ENCODE measurements around the gene FBXW12.

DNA sequence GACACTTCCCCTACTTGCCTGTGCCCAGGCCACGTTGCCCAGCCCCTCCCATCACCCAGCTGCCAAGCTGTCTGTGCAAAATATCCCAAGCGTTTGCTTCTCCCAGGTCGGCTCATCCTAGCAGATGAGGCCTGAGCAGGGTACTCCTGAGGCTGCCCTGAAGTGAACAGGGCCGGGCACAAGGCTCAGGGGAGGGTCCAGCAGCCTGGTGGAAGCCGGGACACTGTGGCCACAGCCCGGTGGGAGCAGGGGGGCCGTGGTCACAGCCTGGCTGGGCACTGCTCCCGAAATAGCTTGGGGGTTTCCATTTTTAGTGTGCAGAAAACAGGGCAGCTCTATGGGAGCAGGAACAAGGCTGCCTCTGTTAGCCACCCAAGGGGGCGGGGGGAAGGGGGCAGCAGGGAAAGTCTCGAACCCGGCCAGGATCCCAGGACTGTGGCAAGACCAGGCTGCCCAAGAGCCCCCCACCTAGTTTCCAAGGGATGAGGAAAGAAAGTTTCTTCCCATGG is 54.4 kb downstream of the FBXW12 start:
- TF ChIP-seq, protein P1, sequence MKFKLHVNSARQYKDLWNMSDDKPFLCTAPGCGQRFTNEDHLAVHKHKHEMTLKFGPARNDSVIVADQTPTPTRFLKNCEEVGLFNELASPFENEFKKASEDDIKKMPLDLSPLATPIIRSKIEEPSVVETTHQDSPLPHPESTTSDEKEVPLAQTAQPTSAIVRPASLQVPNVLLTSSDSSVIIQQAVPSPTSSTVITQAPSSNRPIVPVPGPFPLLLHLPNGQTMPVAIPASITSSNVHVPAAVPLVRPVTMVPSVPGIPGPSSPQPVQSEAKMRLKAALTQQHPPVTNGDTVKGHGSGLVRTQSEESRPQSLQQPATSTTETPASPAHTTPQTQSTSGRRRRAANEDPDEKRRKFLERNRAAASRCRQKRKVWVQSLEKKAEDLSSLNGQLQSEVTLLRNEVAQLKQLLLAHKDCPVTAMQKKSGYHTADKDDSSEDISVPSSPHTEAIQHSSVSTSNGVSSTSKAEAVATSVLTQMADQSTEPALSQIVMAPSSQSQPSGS (tag by site-specific recombination; IDR thresholded peaks at IDR 0.05; ENCODE audit: low read depth): no peak
- TF ChIP-seq CTCF (tag by site-specific recombination; IDR thresholded peaks at IDR 0.05) (no peak), ZFP3 (tag by site-specific recombination; IDR thresholded peaks at IDR 0.05; ENCODE audit: low read depth) (no peak), ZNF114 (tag by site-specific recombination; IDR thresholded peaks at IDR 0.05) (no peak), ZNF530 (tag by site-specific recombination; IDR thresholded peaks at IDR 0.05; ENCODE audit: low read depth) (no peak), ZNF37A (tag by site-specific recombination; IDR thresholded peaks at IDR 0.05) (no peak), ZNF510 (tag by site-specific recombination; IDR thresholded peaks at IDR 0.05; ENCODE audit: insufficient replicate concordance) (no peak), ZNF335 (tag by site-specific recombination; conservative IDR thresholded peaks at IDR 0.05) (no peak), ZNF600 (tag by site-specific recombination; IDR thresholded peaks at IDR 0.05) (no peak)
- TF ChIP-seq, protein P2, sequence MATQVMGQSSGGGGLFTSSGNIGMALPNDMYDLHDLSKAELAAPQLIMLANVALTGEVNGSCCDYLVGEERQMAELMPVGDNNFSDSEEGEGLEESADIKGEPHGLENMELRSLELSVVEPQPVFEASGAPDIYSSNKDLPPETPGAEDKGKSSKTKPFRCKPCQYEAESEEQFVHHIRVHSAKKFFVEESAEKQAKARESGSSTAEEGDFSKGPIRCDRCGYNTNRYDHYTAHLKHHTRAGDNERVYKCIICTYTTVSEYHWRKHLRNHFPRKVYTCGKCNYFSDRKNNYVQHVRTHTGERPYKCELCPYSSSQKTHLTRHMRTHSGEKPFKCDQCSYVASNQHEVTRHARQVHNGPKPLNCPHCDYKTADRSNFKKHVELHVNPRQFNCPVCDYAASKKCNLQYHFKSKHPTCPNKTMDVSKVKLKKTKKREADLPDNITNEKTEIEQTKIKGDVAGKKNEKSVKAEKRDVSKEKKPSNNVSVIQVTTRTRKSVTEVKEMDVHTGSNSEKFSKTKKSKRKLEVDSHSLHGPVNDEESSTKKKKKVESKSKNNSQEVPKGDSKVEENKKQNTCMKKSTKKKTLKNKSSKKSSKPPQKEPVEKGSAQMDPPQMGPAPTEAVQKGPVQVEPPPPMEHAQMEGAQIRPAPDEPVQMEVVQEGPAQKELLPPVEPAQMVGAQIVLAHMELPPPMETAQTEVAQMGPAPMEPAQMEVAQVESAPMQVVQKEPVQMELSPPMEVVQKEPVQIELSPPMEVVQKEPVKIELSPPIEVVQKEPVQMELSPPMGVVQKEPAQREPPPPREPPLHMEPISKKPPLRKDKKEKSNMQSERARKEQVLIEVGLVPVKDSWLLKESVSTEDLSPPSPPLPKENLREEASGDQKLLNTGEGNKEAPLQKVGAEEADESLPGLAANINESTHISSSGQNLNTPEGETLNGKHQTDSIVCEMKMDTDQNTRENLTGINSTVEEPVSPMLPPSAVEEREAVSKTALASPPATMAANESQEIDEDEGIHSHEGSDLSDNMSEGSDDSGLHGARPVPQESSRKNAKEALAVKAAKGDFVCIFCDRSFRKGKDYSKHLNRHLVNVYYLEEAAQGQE (tag by site-specific recombination; IDR thresholded peaks at IDR 0.05): no peak
- TF ChIP-seq, protein P3, sequence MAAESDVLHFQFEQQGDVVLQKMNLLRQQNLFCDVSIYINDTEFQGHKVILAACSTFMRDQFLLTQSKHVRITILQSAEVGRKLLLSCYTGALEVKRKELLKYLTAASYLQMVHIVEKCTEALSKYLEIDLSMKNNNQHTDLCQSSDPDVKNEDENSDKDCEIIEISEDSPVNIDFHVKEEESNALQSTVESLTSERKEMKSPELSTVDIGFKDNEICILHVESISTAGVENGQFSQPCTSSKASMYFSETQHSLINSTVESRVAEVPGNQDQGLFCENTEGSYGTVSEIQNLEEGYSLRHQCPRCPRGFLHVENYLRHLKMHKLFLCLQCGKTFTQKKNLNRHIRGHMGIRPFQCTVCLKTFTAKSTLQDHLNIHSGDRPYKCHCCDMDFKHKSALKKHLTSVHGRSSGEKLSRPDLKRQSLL (tag by site-specific recombination; IDR thresholded peaks at IDR 0.05): no peak
- TF ChIP-seq, protein P4, sequence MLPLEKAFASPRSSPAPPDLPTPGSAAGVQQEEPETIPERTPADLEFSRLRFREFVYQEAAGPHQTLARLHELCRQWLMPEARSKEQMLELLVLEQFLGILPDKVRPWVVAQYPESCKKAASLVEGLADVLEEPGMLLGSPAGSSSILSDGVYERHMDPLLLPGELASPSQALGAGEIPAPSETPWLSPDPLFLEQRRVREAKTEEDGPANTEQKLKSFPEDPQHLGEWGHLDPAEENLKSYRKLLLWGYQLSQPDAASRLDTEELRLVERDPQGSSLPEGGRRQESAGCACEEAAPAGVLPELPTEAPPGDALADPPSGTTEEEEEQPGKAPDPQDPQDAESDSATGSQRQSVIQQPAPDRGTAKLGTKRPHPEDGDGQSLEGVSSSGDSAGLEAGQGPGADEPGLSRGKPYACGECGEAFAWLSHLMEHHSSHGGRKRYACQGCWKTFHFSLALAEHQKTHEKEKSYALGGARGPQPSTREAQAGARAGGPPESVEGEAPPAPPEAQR (tag by site-specific recombination; IDR thresholded peaks at IDR 0.05): no peak
